ENCODE data around the gene DHCR24. TPM values are rescaled to one million over a fixed set of nuclear protein-coding genes. Genes with fewer than 3 reads are reported as not detected.

Gene DHCR24
- total and polyA plus RNA-seq, 2 of the 13 experiments (the other 11 are each of a cell fraction or from before 2014, with no cell fraction given), result 374 to 448 TPM

DNA sequence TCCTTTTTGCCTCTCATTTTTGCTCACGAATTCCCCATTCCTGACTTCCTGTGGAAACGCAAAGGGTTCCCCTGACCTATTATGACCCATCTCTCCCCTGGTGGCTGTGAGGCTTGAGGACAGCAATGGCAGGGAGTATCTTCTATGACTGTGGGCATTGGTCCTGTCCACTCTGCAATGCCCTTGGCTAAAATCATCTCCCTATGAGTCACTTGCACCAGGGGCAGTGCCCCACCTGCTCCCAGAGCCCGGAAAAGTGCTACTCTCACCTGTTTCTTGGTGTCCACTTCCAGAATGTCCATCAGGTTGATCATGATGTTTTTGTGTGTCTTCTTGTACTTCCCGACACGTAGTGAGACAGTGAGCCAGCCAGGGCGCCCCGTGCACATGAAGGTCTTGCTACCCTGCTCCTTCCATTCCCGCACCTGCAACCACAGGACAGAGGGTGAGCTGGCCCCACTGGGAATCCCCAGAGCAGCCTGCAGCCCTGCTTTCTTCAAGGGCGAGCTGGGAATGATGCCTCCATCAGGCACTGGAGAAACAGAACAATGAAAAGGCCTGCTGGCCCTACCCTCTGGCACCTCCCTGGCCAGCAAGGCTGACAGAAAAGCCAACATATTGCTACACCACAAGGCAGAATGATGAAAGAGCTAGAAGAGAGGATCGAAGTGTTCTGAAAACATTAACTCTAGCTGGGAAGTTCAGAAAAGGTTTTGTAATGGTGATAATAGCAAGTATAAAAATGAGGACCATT is 3.5 kb downstream of the DHCR24 start (continued):
- TF ChIP-seq, protein P1, sequence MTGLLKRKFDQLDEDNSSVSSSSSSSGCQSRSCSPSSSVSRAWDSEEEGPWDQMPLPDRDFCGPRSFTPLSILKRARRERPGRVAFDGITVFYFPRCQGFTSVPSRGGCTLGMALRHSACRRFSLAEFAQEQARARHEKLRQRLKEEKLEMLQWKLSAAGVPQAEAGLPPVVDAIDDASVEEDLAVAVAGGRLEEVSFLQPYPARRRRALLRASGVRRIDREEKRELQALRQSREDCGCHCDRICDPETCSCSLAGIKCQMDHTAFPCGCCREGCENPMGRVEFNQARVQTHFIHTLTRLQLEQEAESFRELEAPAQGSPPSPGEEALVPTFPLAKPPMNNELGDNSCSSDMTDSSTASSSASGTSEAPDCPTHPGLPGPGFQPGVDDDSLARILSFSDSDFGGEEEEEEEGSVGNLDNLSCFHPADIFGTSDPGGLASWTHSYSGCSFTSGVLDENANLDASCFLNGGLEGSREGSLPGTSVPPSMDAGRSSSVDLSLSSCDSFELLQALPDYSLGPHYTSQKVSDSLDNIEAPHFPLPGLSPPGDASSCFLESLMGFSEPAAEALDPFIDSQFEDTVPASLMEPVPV (CRISPR knock-in tag; IDR thresholded peaks at IDR 0.05), result no peak
- TF ChIP-seq, protein P2, sequence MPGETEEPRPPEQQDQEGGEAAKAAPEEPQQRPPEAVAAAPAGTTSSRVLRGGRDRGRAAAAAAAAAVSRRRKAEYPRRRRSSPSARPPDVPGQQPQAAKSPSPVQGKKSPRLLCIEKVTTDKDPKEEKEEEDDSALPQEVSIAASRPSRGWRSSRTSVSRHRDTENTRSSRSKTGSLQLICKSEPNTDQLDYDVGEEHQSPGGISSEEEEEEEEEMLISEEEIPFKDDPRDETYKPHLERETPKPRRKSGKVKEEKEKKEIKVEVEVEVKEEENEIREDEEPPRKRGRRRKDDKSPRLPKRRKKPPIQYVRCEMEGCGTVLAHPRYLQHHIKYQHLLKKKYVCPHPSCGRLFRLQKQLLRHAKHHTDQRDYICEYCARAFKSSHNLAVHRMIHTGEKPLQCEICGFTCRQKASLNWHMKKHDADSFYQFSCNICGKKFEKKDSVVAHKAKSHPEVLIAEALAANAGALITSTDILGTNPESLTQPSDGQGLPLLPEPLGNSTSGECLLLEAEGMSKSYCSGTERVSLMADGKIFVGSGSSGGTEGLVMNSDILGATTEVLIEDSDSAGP (CRISPR knock-in tag; IDR thresholded peaks at IDR 0.05; ENCODE audit: borderline replicate concordance), result no peak; the same call in 1 of the 2 replicates
- no peak; the same call in 1 of the 2 replicates for TF ChIP-seq POLR2G (IDR thresholded peaks at IDR 0.05; ENCODE audit: low read depth, low read length)
- TF ChIP-seq ZNF136 (CRISPR knock-in tag; IDR thresholded peaks at IDR 0.05; ENCODE audit: low read depth), result no peak
- TF ChIP-seq, protein P3, sequence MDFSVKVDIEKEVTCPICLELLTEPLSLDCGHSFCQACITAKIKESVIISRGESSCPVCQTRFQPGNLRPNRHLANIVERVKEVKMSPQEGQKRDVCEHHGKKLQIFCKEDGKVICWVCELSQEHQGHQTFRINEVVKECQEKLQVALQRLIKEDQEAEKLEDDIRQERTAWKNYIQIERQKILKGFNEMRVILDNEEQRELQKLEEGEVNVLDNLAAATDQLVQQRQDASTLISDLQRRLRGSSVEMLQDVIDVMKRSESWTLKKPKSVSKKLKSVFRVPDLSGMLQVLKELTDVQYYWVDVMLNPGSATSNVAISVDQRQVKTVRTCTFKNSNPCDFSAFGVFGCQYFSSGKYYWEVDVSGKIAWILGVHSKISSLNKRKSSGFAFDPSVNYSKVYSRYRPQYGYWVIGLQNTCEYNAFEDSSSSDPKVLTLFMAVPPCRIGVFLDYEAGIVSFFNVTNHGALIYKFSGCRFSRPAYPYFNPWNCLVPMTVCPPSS (IDR thresholded peaks at IDR 0.05), result no peak
- TF ChIP-seq RXRB (CRISPR knock-in tag; IDR thresholded peaks at IDR 0.05; ENCODE audit: borderline replicate concordance), result no peak
- TF ChIP-seq ZNF792 (CRISPR knock-in tag; IDR thresholded peaks at IDR 0.05), result 0 out of 2 replicates have a peak, but pooled peaks have one; percentile 11
- no peak for TF ChIP-seq ARID2 (CRISPR knock-in tag; IDR thresholded peaks at IDR 0.05; ENCODE audit: borderline replicate concordance)
- no peak for TF ChIP-seq U2AF2 (IDR thresholded peaks at IDR 0.05; ENCODE audit: low read depth, low read length)
- no peak for TF ChIP-seq ZKSCAN1 (IDR thresholded peaks at IDR 0.05; ENCODE audit: low read length)
- TF ChIP-seq, protein P4, sequence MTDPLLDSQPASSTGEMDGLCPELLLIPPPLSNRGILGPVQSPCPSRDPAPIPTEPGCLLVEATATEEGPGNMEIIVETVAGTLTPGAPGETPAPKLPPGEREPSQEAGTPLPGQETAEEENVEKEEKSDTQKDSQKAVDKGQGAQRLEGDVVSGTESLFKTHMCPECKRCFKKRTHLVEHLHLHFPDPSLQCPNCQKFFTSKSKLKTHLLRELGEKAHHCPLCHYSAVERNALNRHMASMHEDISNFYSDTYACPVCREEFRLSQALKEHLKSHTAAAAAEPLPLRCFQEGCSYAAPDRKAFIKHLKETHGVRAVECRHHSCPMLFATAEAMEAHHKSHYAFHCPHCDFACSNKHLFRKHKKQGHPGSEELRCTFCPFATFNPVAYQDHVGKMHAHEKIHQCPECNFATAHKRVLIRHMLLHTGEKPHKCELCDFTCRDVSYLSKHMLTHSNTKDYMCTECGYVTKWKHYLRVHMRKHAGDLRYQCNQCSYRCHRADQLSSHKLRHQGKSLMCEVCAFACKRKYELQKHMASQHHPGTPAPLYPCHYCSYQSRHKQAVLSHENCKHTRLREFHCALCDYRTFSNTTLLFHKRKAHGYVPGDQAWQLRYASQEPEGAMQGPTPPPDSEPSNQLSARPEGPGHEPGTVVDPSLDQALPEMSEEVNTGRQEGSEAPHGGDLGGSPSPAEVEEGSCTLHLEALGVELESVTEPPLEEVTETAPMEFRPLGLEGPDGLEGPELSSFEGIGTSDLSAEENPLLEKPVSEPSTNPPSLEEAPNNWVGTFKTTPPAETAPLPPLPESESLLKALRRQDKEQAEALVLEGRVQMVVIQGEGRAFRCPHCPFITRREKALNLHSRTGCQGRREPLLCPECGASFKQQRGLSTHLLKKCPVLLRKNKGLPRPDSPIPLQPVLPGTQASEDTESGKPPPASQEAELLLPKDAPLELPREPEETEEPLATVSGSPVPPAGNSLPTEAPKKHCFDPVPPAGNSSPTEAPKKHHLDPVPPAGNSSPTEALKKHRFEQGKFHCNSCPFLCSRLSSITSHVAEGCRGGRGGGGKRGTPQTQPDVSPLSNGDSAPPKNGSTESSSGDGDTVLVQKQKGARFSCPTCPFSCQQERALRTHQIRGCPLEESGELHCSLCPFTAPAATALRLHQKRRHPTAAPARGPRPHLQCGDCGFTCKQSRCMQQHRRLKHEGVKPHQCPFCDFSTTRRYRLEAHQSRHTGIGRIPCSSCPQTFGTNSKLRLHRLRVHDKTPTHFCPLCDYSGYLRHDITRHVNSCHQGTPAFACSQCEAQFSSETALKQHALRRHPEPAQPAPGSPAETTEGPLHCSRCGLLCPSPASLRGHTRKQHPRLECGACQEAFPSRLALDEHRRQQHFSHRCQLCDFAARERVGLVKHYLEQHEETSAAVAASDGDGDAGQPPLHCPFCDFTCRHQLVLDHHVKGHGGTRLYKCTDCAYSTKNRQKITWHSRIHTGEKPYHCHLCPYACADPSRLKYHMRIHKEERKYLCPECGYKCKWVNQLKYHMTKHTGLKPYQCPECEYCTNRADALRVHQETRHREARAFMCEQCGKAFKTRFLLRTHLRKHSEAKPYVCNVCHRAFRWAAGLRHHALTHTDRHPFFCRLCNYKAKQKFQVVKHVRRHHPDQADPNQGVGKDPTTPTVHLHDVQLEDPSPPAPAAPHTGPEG (CRISPR knock-in tag; IDR thresholded peaks at IDR 0.05), result no peak
- 0 out of 2 replicates have a peak, but pooled peaks have one; percentile 32 for TF ChIP-seq PITX1 (CRISPR knock-in tag; IDR thresholded peaks at IDR 0.05)
- TF ChIP-seq, protein P5, sequence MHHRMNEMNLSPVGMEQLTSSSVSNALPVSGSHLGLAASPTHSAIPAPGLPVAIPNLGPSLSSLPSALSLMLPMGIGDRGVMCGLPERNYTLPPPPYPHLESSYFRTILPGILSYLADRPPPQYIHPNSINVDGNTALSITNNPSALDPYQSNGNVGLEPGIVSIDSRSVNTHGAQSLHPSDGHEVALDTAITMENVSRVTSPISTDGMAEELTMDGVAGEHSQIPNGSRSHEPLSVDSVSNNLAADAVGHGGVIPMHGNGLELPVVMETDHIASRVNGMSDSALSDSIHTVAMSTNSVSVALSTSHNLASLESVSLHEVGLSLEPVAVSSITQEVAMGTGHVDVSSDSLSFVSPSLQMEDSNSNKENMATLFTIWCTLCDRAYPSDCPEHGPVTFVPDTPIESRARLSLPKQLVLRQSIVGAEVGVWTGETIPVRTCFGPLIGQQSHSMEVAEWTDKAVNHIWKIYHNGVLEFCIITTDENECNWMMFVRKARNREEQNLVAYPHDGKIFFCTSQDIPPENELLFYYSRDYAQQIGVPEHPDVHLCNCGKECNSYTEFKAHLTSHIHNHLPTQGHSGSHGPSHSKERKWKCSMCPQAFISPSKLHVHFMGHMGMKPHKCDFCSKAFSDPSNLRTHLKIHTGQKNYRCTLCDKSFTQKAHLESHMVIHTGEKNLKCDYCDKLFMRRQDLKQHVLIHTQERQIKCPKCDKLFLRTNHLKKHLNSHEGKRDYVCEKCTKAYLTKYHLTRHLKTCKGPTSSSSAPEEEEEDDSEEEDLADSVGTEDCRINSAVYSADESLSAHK (CRISPR knock-in tag; IDR thresholded peaks at IDR 0.05; ENCODE audit: borderline replicate concordance), result no peak
- no peak for TF ChIP-seq ZNF180 (CRISPR knock-in tag; IDR thresholded peaks at IDR 0.05; ENCODE audit: borderline replicate concordance, low read depth)
- peak; percentile 71 for TF ChIP-seq FOXA3 (CRISPR knock-in tag; IDR thresholded peaks at IDR 0.05)

All from HepG2 (cell line).